ENCODE data around the gene KLF6. TPM values are rescaled to one million over a fixed set of nuclear protein-coding genes. Genes with fewer than 3 reads are reported as not detected.

The KLF6 gene
- total RNA-seq, 3 donors from 2014 or later (not counting 1 experiment from before 2014, with no cell fraction given): 1,044 to 1,768 (median 1,056) TPM

- Histone ChIP-seq H3K36me3 (ENCODE audit: control insufficient read depth, insufficient read depth, low read length) (no peaks in the 10 kb centered on the region), H3K4me3 (ENCODE audit: low read length) (no peak overlapping the region), H3K9me3 (ENCODE audit: control insufficient read depth, insufficient read depth, low read length) (no peaks in the 10 kb centered on the region), H3K27ac (ENCODE audit: low read length) (no peak overlapping the region), H3K4me1 (ENCODE audit: control insufficient read depth, insufficient read depth, low read length) (peaks cover 45% of the 10 kb centered on the region), H3K27me3 (ENCODE audit: control insufficient read depth, insufficient read depth, low read length) (no peaks in the 10 kb centered on the region)
- H3K27me3 Mint-ChIP-seq (ENCODE audit: low read depth in 2 of 2): no peaks in the 10 kb centered on the region
- peaks cover 25 to 47% of the 10 kb centered on the region in 2 donors for H3K4me1 Mint-ChIP-seq
- intact Hi-C loops (cut with micrococcal nuclease): no loop called here
- H3K9me3 Mint-ChIP-seq: no peaks in the 10 kb centered on the region
- DNase-seq (peak in 1 of 2 donors; percentile 34), ATAC-seq (no peak)
- H3K36me3 Mint-ChIP-seq: no peaks in the 10 kb centered on the region
- no peak for TF ChIP-seq CTCF (IDR thresholded peaks at IDR 0.05)
- 92% methylated on average over 20 of the region's 20 CpGs for WGBS (ENCODE audit: insufficient coverage)
- no peak overlapping the region for H3K4me3 Mint-ChIP-seq
- no peak overlapping the region for H3K27ac Mint-ChIP-seq
Observed at GRCh38 chr10:3763035-3763456, 22.0 kb downstream of the KLF6 start.

- no peak overlapping the region for H3K27ac ChIP-seq (ENCODE audit: low read length)
- no peak overlapping the region for H3K4me3 Mint-ChIP-seq
- no peaks in the 10 kb centered on the region for H3K27me3 Mint-ChIP-seq (ENCODE audit: low read depth in 2 of 2)
- no peaks in the 10 kb centered on the region for H3K36me3 Mint-ChIP-seq
- ATAC-seq (no peak), DNase-seq (no peak)
- H3K27ac Mint-ChIP-seq: no peak overlapping the region
- TF ChIP-seq CTCF (IDR thresholded peaks at IDR 0.05): no peak
- 100% methylated on average over 1 of the region's 1 CpG for WGBS (ENCODE audit: insufficient coverage)
- no peaks in the 10 kb centered on the region for H3K9me3 Mint-ChIP-seq
- H3K36me3 ChIP-seq (ENCODE audit: control insufficient read depth, insufficient read depth, low read length): no peaks in the 10 kb centered on the region
- no peaks in the 10 kb centered on the region for H3K27me3 ChIP-seq (ENCODE audit: control insufficient read depth, insufficient read depth, low read length)
- intact Hi-C loops (cut with micrococcal nuclease): no loop called here
- H3K9me3 ChIP-seq (ENCODE audit: control insufficient read depth, insufficient read depth, low read length): no peaks in the 10 kb centered on the region
- peaks cover 30 to 55% of the 10 kb centered on the region in 2 donors for H3K4me1 Mint-ChIP-seq
- peaks cover 52% of the 10 kb centered on the region for H3K4me1 ChIP-seq (ENCODE audit: control insufficient read depth, insufficient read depth, low read length)
- no peak overlapping the region for H3K4me3 ChIP-seq (ENCODE audit: low read length)
Observed at GRCh38 chr10:3762309-3762708, 22.7 kb downstream of the KLF6 start.

GRCh38 chr10:3761904-3762303, 23.1 kb downstream of the KLF6 start:
- Histone ChIP-seq H3K9me3 (ENCODE audit: control insufficient read depth, insufficient read depth, low read length) (no peaks in the 10 kb centered on the region), H3K27ac (ENCODE audit: low read length) (peak overlapping the region; percentile 23), H3K4me1 (ENCODE audit: control insufficient read depth, insufficient read depth, low read length) (peaks cover 56% of the 10 kb centered on the region), H3K36me3 (ENCODE audit: control insufficient read depth, insufficient read depth, low read length) (no peaks in the 10 kb centered on the region), H3K27me3 (ENCODE audit: control insufficient read depth, insufficient read depth, low read length) (no peaks in the 10 kb centered on the region), H3K4me3 (ENCODE audit: low read length) (no peak overlapping the region)
- Mint-ChIP-seq H3K4me3 (no peak overlapping the region), H3K27ac (no peak overlapping the region), H3K4me1 (peaks cover 34 to 59% of the 10 kb centered on the region in 2 donors), H3K27me3 (ENCODE audit: low read depth in 2 of 2) (no peaks in the 10 kb centered on the region), H3K9me3 (no peaks in the 10 kb centered on the region), H3K36me3 (no peaks in the 10 kb centered on the region)
- no peak for DNase-seq
- ATAC-seq: no peak
- no peak for TF ChIP-seq CTCF (IDR thresholded peaks at IDR 0.05)
- intact Hi-C loops (cut with micrococcal nuclease): no loop called here
- 95% methylated on average over 5 of the region's 5 CpGs for WGBS (ENCODE audit: insufficient coverage)

- H3K27ac ChIP-seq (ENCODE audit: low read length): peak overlapping the region; percentile 23
- no peaks in the 10 kb centered on the region for H3K9me3 ChIP-seq (ENCODE audit: control insufficient read depth, insufficient read depth, low read length)
- Mint-ChIP-seq H3K9me3 (no peaks in the 10 kb centered on the region), H3K27me3 (ENCODE audit: low read depth in 2 of 2) (no peaks in the 10 kb centered on the region), H3K36me3 (no peaks in the 10 kb centered on the region), H3K4me3 (no peak overlapping the region), H3K27ac (no peak overlapping the region), H3K4me1 (peaks cover 40 to 64% of the 10 kb centered on the region in 2 donors)
- 69% methylated on average over 7 of the region's 8 CpGs for WGBS (ENCODE audit: insufficient coverage)
- no peak overlapping the region for H3K4me3 ChIP-seq (ENCODE audit: low read length)
- peak in 1 of 2 donors; percentile 44 for DNase-seq
- H3K27me3 ChIP-seq (ENCODE audit: control insufficient read depth, insufficient read depth, low read length): no peaks in the 10 kb centered on the region
- H3K4me1 ChIP-seq (ENCODE audit: control insufficient read depth, insufficient read depth, low read length): peaks cover 63% of the 10 kb centered on the region
- no peak for TF ChIP-seq CTCF (IDR thresholded peaks at IDR 0.05)
- no peak for ATAC-seq
- H3K36me3 ChIP-seq (ENCODE audit: control insufficient read depth, insufficient read depth, low read length): no peaks in the 10 kb centered on the region
- intact Hi-C loops (cut with micrococcal nuclease): no loop called here
Observed at GRCh38 chr10:3761021-3761686, 23.9 kb downstream of the KLF6 start.

Measured in natural killer cell (primary cell).